ENCODE results near the gene RAB1A. TPM values are rescaled to one million over a fixed set of nuclear protein-coding genes. Genes with fewer than 3 reads are reported as not detected.

Gene RAB1A
- total RNA-seq, 1 donor from 2014 or later: 88.1 TPM

DNA sequence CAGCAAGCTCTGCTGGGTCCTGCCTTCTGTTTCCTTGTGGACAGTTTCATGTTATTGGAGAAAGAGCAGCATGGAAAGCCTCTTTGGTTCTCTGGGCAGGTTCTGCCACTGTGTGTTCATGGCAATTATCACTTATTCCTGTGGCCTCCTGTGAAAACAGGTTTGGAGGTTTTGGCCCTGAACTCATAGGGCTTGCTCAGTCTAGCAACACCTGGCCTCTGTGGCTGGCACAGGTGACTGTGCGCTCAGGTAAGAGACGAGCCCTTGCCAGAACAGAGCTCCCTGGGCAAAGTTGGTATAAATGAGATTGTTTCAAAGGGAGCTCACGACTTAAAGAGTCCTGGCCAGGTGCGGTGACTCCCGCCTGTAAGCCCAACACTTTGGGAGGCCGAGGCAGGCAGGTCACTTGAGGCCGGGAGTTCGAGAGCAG lies 68.0 kb downstream of the RAB1A start:
- intact Hi-C loops (cut with micrococcal nuclease): no loop called here
- no peak overlapping the region for H3K27ac Mint-ChIP-seq
- no peak for DNase-seq (ENCODE audit: low spot score)
- peaks cover 31% of the 10 kb centered on the region for H3K4me1 Mint-ChIP-seq (ENCODE audit: low read depth)
- H3K4me3 Mint-ChIP-seq (ENCODE audit: low read depth): no peak overlapping the region
- H3K27me3 Mint-ChIP-seq (ENCODE audit: low read depth): no peaks in the 10 kb centered on the region
- no peaks in the 10 kb centered on the region for H3K36me3 Mint-ChIP-seq (ENCODE audit: low read depth)
- no peaks in the 10 kb centered on the region for H3K9me3 Mint-ChIP-seq

DNA sequence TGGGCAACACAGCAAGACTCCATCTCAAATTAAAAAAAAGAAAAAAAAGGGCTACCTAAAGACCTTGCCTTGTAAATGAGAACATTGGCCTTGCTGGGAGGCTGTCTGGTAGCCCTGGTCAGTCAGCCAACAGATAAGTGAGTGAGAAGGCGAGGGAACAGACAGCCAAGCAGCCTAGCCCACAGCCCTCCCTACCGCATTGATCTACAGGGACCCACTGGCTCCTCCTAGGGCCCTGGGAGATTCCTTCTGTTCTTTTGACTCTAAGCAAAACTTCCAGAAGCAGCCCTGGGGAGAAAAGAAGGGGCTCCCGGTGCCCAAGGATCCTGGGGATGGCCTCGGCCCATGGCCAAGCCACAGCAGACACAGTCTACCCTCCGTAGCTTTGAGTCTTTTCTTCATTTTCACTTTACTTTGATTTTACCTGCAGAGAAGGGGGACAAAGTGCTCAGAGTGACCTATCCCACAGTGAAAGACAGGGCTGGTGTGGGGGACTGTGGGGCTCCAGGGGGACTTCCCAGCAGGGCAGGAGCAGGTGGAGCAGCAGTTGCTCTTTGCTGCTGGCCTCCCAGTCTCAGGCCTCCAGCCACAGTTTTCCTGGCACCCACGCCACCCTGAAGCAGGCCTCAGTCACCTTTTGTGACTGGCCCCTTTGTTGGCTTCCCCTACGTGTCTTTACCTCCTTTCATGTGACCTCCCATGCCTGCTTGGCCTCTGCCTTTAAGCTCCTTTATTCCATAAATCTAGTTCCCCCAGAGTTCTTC lies 68.6 kb downstream of the RAB1A start:
- no peak overlapping the region for H3K4me3 Mint-ChIP-seq (ENCODE audit: low read depth)
- H3K9me3 Mint-ChIP-seq: no peaks in the 10 kb centered on the region
- no peaks in the 10 kb centered on the region for H3K27me3 Mint-ChIP-seq (ENCODE audit: low read depth)
- intact Hi-C loops (cut with micrococcal nuclease): no loop called here
- H3K36me3 Mint-ChIP-seq (ENCODE audit: low read depth): no peaks in the 10 kb centered on the region
- no peak for DNase-seq (ENCODE audit: low spot score)
- H3K4me1 Mint-ChIP-seq (ENCODE audit: low read depth): peaks cover 32% of the 10 kb centered on the region
- no peak overlapping the region for H3K27ac Mint-ChIP-seq

DNA sequence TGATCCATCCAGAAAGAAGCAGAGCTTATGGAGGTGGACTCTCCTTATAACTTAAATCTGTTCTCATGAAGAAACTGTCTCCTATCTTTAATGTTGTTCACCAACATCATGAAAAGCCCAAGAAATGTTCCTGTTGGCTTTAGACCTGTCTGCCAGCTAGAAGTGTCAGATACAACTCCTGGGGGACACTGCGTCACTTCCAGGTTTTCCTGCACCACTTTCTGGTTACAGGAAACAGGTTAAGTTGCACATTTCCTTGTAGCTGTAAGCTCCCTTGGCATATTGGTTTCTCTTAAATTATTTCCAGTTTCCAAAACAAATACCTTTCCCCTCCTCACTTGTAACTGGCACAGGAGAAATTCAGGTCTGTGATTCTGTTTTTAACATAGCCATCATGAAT lies 70.8 kb downstream of the RAB1A start:
- no peak for DNase-seq (ENCODE audit: low spot score)
- peaks cover 40% of the 10 kb centered on the region for H3K4me1 Mint-ChIP-seq (ENCODE audit: low read depth)
- no peaks in the 10 kb centered on the region for H3K36me3 Mint-ChIP-seq (ENCODE audit: low read depth)
- H3K9me3 Mint-ChIP-seq: no peaks in the 10 kb centered on the region
- no peaks in the 10 kb centered on the region for H3K27me3 Mint-ChIP-seq (ENCODE audit: low read depth)
- intact Hi-C loops (cut with micrococcal nuclease): loop anchor here (5.0 to 10.0 kb wide), 4 partner anchors 307 to 534 kb away; partner anchors contain the start of genes AFTPH and SPRED2
- H3K4me3 Mint-ChIP-seq (ENCODE audit: low read depth): no peak overlapping the region
- no peak overlapping the region for H3K27ac Mint-ChIP-seq

DNA sequence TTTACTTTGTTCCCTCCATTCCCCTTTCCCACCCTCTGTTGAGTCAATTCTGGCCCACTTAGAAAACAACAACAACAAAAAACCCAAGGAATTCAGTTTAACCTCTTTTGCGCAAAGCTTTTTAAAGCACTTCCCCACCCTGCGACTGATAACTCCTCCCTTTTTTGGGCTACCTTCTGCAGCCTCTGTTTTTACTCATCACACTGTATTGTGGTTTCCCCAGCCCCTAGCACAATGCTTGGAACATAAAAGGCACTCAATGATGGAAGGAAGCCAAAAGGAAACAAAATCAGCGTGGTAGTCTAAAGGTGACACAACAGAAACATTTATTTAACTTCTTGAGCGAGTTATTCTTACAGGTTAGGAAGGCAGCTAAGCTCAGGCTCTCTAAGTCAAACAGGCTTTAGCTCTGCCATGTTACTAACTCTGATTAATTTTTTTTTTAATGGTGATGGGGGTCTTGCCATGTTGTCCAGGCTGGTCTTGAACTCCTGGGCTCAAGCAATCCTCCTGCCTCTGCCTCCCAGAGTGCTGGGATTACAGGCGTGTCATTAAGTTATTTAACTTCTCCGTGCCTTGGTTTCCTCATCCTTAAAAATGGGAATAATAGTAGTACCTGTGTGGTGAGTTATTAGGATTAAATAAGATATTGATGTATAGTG lies 72.4 kb downstream of the RAB1A start:
- Mint-ChIP-seq H3K4me1 (ENCODE audit: low read depth) (peaks cover 50% of the 10 kb centered on the region), H3K27ac (peak overlapping the region; percentile 71), H3K9me3 (no peaks in the 10 kb centered on the region), H3K27me3 (ENCODE audit: low read depth) (no peaks in the 10 kb centered on the region), H3K36me3 (ENCODE audit: low read depth) (no peaks in the 10 kb centered on the region), H3K4me3 (ENCODE audit: low read depth) (peak overlapping the region; percentile 78)
- intact Hi-C loops (cut with micrococcal nuclease): loop anchor here (2.0 to 10.0 kb wide), 6 partner anchors 69 to 533 kb away; partner anchors contain the start of genes ACTR2, AFTPH, SLC1A4 and SPRED2
- peak; percentile 67 for DNase-seq (ENCODE audit: low spot score)

DNA sequence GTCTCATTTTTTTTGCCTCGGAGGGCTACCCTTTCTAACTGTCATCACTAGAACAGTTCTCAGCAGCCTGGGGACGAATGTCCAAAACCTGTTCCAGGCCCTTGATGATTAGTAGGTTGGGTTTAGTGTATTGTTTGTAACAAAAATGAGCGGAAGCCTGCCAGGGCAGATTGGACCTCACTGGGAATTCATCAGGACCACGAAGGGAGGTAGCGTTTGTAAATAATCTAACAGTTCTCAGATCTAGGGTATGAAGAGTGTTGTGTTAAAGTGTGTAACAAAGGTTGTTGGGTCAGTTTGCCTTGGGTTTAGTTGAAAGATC lies 72.9 kb downstream of the RAB1A start:
- no peak for DNase-seq (ENCODE audit: low spot score)
- no peaks in the 10 kb centered on the region for H3K9me3 Mint-ChIP-seq
- H3K27me3 Mint-ChIP-seq (ENCODE audit: low read depth): no peaks in the 10 kb centered on the region
- intact Hi-C loops (cut with micrococcal nuclease): loop anchor here (2.0 to 10.0 kb wide), 6 partner anchors 68 to 532 kb away; partner anchors contain the start of genes ACTR2, AFTPH, SLC1A4 and SPRED2
- H3K36me3 Mint-ChIP-seq (ENCODE audit: low read depth): peaks cover 1% of the 10 kb centered on the region
- H3K27ac Mint-ChIP-seq: peak overlapping the region; percentile 71
- H3K4me1 Mint-ChIP-seq (ENCODE audit: low read depth): peaks cover 52% of the 10 kb centered on the region
- peak overlapping the region; percentile 78 for H3K4me3 Mint-ChIP-seq (ENCODE audit: low read depth)

DNA sequence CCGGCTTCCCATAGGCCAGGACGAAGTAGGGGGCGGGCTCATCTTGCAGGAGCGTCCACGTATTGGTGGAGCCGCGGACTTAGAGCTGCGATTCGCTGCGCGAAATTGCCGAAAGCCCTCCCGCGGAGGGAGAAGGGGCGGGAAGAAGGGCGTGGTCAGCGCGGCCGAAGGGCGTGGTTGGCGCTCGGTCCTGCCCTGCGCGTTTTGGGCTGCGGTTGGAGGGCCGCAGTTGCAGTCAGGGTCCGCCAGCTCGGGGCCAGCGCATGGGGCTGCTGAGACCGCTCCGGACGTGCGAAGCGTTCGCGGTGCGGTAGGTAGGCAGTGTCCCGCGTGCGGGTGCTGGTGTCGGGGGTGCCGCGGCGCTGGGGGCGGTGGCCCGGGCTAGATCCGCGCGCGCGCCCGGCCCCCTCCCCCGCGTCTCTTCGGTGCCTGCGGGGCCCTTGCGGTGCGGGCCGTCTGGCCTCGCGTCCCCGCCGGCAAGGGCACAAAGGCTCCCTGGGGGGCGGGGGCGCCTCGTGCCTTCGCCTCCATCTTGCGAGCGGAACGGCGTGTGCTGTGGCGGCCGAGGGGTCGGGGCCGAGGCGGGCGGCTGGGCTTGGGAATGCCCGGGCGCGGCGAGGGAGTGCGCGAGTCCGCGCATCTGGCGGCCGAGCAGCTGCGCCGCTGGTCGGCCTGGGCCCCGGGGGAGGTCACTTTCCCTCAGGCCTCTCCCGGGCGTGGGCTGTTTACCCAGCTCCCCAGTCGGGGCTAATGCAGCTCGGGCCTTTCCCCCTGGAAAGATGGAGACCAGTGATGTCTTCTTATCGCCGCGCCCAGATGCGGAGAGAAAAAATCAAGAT lies 73.5 kb downstream of the RAB1A start, which contains the start of gene CEP68:
TSS of gene CEP68 (plus strand) at position 202 of the 839 bp plus-strand sequence. CDS start 13,029 bp downstream, outside the sequence.
- Mint-ChIP-seq H3K4me1 (ENCODE audit: low read depth) (peaks cover 52% of the 10 kb centered on the region), H3K36me3 (ENCODE audit: low read depth) (peaks cover 4% of the 10 kb centered on the region), H3K4me3 (ENCODE audit: low read depth) (peak within 1 kb of the TSS; percentile 92), H3K9me3 (no peaks in the 10 kb centered on the region), H3K27ac (peak within 1 kb of the TSS; percentile 73), H3K27me3 (ENCODE audit: low read depth) (no peaks in the 10 kb centered on the region)
- intact Hi-C loops (cut with micrococcal nuclease): loop anchor here (1.0 to 10.0 kb wide), 8 partner anchors 68 to 532 kb away; partner anchors contain the start of genes ACTR2, AFTPH, RAB1A and SLC1A4
- DNase-seq (ENCODE audit: low spot score): peak; percentile 96

DNA sequence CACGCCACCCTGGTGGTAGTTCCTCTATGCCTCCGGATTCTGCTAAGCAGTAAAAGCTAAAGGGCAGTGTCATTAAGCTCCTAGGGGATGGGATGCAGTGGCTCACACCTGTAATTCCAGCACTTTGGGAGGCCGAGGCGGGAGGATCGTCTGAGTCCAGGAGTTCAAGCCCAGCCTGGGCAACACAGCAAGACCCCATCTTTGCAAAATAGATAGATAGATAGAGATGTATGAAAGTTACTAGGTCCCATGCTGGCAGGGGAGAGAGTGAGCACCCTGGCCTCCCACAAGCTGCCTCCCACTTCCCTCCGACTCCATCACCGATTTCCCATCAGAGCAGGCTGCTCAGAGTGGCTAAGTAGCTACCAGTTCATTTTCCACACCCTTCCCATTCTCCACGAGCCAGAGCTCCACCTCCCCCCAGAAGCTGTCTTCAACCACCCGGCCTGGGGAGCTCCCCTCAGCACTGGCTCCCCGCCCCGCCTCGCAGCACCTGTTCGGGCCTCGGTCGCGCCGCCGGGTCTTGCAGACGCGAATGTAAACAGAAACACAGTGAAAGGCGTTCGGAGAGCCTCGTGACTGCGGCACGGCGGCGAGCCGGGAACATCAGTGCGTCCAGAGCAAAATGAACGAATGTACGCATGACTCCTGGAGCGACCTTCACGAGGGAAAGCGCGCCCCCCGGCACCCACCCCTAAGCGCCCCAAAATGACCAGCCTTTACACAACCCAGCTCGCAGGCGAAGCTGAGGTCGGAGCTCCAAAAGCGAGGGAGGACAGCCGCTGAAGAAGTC lies 74.3 kb downstream of the RAB1A start:
- no peaks in the 10 kb centered on the region for H3K27me3 Mint-ChIP-seq (ENCODE audit: low read depth)
- peaks cover 12% of the 10 kb centered on the region for H3K36me3 Mint-ChIP-seq (ENCODE audit: low read depth)
- H3K27ac Mint-ChIP-seq: peak overlapping the region; percentile 73
- no peaks in the 10 kb centered on the region for H3K9me3 Mint-ChIP-seq
- H3K4me3 Mint-ChIP-seq (ENCODE audit: low read depth): peak overlapping the region; percentile 92
- no peak for DNase-seq (ENCODE audit: low spot score)
- H3K4me1 Mint-ChIP-seq (ENCODE audit: low read depth): peaks cover 52% of the 10 kb centered on the region
- intact Hi-C loops (cut with micrococcal nuclease): loop anchor here (1.0 to 10.0 kb wide), 8 partner anchors 67 to 531 kb away; partner anchors contain the start of genes ACTR2, AFTPH, RAB1A and SLC1A4

DNA sequence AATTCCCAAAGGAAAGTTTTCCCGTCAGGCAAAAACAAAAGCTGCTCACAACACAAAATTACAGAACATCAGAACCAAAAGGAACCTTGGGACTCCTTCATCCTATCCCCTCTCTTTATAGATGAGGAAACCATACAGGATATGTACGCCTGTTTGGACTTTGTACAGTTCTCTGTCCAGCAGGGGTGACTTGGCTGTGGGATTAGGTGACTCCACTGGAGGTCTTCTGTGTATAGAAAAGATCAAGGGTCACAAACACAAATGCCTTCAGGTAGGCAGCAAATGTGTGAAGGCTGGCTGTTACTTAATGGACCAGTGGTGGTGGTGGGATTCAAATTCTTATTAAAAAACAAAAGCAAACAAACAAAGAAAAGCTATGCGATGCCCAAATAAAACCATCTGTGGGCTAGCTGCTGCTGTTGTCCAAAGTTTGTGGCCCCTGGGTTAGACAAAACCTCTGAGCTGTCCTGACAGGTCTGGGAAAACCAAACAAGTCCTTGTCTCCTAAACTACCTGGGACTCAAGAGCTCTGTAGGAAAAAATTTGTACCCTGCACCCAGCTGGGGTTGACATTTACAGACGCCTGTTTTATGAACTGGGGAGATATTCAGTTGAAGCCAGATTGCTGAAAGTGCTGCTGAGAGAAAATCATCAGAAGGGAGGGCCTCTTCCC lies 75.0 kb downstream of the RAB1A start:
- H3K27me3 Mint-ChIP-seq (ENCODE audit: low read depth): no peaks in the 10 kb centered on the region
- H3K4me1 Mint-ChIP-seq (ENCODE audit: low read depth): peaks cover 52% of the 10 kb centered on the region
- H3K4me3 Mint-ChIP-seq (ENCODE audit: low read depth): peak overlapping the region; percentile 92
- H3K9me3 Mint-ChIP-seq: no peaks in the 10 kb centered on the region
- intact Hi-C loops (cut with micrococcal nuclease): loop anchor here (5.0 to 10.0 kb wide), 4 partner anchors 303 to 530 kb away; partner anchors contain the start of genes AFTPH and SPRED2
- DNase-seq (ENCODE audit: low spot score): no peak
- peak overlapping the region; percentile 73 for H3K27ac Mint-ChIP-seq
- peaks cover 12% of the 10 kb centered on the region for H3K36me3 Mint-ChIP-seq (ENCODE audit: low read depth)

DNA sequence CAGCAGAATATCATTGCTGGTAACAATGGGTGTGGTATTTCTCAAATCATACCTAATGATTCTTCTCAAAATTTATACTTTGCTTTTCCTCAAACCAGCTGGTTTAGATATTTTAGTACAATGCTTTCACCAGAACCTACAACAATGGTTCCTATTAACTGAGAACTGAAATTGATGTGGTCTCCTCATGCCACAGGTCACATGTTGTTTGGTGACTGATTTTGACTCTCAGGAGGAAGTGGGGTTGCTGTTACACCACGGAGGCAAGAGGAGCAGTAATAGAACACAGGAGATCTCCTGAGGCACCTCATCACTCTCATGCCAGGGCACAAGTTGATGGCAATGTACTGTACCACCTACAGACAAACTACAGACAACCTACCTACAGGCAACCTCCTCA lies 76.7 kb downstream of the RAB1A start:
- H3K36me3 Mint-ChIP-seq (ENCODE audit: low read depth): peaks cover 19% of the 10 kb centered on the region
- H3K9me3 Mint-ChIP-seq: peaks cover 5% of the 10 kb centered on the region
- peak; percentile 51 for DNase-seq (ENCODE audit: low spot score)
- H3K27me3 Mint-ChIP-seq (ENCODE audit: low read depth): no peaks in the 10 kb centered on the region
- H3K4me3 Mint-ChIP-seq (ENCODE audit: low read depth): peak overlapping the region; percentile 55
- H3K4me1 Mint-ChIP-seq (ENCODE audit: low read depth): peaks cover 46% of the 10 kb centered on the region
- H3K27ac Mint-ChIP-seq: peak overlapping the region; percentile 72
- intact Hi-C loops (cut with micrococcal nuclease): loop anchor here (10.0 kb wide), 1 partner anchor 528 kb away; the partner anchor contains the start of gene AFTPH

DNA sequence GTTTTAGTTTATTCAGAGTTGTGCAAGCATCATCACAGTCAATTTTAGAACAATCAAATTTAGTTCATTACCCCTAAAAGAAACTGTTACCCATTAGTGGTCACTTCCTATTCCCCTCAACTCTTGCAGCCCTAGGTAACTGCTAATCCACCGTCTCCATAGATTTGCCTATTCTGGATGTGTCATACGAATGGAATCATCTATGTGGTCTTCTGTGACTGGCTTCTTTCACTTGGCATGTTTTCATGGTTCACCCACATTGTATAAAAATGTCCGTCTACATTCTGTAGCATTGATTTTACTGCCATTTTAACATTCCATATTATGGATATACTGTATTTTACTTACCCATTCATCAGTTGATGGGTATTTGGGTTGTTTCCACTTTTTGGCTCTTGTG lies 79.0 kb downstream of the RAB1A start:
- no peak overlapping the region for H3K4me3 Mint-ChIP-seq (ENCODE audit: low read depth)
- intact Hi-C loops (cut with micrococcal nuclease): loop anchor here (10.0 kb wide), 1 partner anchor 526 kb away; the partner anchor contains the start of gene AFTPH

DNA sequence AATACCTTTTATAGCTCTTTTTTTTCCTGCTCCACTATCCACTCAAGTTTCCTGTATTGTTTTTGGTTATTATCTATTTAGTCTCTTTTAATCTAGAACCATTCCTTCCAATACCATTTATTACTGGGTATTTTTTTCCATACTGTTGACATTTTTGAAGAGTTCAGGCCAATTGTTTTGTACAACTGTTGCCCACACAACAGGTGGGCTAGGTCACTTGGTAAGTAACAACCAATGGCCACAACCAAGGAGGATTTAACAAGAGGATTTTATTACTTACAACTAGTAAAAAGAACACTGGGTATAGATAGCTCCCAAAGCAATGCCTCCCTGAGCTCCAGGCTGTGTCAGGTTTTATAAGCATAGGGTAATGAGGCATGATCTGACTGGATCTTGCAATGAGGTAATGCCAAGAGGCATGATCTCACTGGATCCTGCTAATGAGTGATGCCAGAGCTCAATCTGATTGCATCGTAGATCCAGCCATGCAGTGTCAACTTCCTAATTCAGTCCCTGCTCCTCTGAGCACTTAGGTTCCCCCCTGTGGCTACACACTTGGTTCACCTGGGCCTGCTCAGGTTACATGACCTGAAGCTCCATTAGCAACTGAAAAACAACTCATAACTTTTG lies 80.8 kb downstream of the RAB1A start:
- intact Hi-C loops (cut with micrococcal nuclease): no loop called here
- no peaks in the 10 kb centered on the region for H3K27me3 Mint-ChIP-seq (ENCODE audit: low read depth)
- peaks cover 17% of the 10 kb centered on the region for H3K9me3 Mint-ChIP-seq
- peaks cover 54% of the 10 kb centered on the region for H3K36me3 Mint-ChIP-seq (ENCODE audit: low read depth)
- H3K4me1 Mint-ChIP-seq (ENCODE audit: low read depth): peaks cover 22% of the 10 kb centered on the region
- H3K27ac Mint-ChIP-seq: no peak overlapping the region
- no peak for DNase-seq (ENCODE audit: low spot score)
- H3K4me3 Mint-ChIP-seq (ENCODE audit: low read depth): no peak overlapping the region

More for the DNA sequence above, 79.0 kb downstream of the RAB1A start:
- DNase-seq (ENCODE audit: low spot score): no peak
- H3K9me3 Mint-ChIP-seq: peaks cover 5% of the 10 kb centered on the region
- H3K4me1 Mint-ChIP-seq (ENCODE audit: low read depth): peaks cover 33% of the 10 kb centered on the region
- H3K27ac Mint-ChIP-seq: no peak overlapping the region
- H3K36me3 Mint-ChIP-seq (ENCODE audit: low read depth): peaks cover 38% of the 10 kb centered on the region
- no peaks in the 10 kb centered on the region for H3K27me3 Mint-ChIP-seq (ENCODE audit: low read depth)

All from activated T-helper 2 cell treated with anti-CD3 and anti-CD28 coated beads, Interferon-gamma antibody, Interleukin-2, Interleukin-4, amounts not matched to agents 10 μg/mL and 5 μg/mL and 100 μg/mL, durations not matched to agents 14 hours and 24 hours and 36 hours (primary cell).